GM19395 (cell line): ENCODE data around the gene CA6.
"Not testable (repeated sequence)": the region's sequence is repeated elsewhere in the genome, so short reads cannot be mapped to it uniquely, and the experiment has no call there.

Source experiments
- ATAC-seq: cut with Tn5 transposase; IDR thresholded peaks from one replicate; pipeline ENCODE4 v1.9.1; 2021; ENCODE audit warnings: mild to moderate bottlenecking, moderate library complexity; ENCODE audit not compliant: unreplicated experiment

The CA6 gene

DNA sequence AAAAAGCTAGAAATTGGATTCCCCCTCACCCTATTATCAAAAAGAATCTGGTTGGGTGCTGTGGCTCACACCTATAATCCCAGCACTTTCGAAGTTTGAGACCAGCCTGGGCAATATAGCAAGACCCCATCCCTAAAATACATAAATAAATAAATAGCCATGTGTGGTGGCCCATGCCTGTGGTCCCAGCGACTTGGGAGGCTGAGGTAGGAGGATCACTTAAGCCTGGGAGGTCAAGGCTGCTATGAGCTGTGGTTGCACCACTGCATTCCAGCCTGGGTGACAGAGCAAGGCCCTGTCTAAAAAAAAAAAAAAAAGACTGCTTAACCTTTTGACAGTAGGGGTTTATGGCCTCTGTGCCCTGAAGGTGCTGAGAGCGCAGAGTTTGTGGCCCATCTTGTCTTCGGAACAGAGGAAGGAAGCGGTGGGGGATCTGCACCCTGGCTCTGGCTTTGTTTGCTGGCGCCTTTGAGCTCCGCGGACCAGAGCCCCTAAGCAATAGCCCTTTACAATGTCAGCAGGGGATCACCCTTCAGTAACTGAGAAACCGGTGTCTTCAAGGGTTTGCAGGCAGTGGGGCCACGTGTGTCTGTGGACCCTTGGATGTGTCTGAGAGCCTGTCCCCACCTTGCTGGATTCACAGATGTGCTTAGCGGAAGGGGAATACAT is 58.5 kb downstream of the CA6 start:
- ATAC-seq = no peak

DNA sequence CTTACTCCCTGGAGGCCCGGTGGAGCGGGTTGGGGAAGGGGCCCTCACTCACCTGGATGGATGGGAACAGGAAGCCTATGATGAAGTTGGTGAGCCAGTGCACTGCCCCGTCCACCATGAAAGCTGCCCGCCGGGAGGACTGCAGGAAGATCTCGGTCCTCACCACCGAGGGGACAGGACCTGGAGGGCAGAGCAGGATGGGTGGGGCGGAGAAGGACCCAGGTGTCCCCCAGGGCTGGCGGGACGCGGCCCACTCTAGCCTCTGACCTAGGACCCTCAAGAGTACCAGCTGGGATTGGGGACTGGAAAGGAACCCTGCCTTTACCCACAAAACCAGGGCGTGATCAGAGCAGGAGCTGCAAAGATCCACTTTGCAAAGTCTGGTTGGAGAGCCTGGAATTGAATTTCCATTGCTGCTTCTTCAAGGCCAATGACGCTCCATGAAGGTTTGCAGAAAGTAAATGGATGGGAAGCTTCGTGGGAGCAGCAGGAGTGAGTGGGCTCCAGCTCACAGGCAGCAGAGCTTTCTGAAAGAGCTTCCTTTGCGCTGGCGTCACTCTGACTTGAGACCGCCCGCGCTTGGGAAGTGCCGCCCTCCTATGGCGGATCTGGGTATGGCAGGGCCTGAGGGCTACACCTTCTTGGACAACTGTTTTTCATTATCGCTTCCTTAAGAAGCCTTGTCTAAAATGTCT is 59.2 kb downstream of the CA6 start:
- ATAC-seq = no peak

DNA sequence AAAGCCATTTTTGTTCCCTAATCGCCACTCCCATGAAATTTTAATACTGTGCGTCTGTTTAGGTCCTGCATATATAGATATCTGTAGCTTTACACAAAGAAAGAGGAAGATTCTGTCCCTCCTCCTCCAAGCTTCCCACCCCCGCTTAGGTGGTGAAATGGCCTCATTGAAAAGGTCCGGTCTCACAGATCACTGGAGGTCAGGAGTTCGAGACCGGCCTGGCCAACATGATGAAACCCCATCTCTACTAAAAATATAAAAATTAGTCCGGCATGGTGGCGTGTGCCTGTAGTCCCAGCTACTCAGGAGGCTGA is 59.7 kb downstream of the CA6 start:
- ATAC-seq = no peak

DNA sequence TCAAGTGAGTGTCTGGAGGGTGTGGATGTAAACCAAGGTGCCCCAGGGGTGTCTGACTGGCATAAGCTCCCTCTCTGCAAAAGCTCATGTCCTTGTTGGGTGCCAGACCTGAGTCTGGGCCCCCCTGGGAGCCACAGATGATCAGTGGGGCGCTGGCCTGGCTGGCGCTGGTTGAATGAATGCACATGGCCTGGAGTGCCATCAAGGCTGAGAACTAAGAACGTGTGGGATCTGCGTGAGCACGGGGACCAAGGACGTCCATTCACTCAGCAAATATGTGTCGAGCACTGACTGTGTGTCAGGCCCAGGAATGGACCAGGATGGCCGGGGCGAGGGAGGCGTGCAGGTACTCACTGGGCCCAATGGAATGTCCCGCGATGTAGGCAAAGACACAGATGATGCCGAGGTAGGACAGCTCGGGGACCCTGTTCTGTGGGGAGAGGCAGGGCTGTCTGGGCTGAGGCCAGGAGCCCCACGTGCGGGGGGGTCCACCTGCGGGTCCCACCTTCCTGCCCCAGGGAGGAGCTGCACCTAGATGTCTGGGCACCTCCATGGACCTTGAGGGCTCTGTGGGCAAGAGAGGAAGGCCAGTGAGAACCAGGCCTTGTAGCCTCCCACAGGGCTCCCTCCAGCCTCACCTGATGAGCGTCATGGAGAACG is 61.4 kb downstream of the CA6 start:
- no peak for ATAC-seq

DNA sequence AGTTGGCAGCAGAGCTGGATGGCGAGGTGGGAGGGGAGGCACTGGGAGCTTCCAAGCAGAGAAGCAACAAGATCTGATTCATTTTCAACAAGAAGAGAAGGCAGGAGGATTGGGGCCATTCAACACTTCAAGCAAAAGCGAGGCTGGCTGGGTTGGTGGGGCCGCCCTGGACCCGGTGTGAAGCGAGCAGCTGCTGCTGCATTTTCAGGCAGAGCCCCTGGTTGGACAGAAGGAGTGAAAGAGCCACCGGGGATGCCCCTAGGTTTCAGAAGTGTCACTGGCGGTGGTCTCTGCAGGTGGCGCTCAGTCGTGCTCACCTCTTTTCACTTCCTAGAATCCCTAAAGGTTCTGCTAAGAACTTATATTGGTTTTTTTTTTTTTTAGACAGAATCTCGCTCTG is 62.6 kb downstream of the CA6 start:
- ATAC-seq = peak; percentile 56

DNA sequence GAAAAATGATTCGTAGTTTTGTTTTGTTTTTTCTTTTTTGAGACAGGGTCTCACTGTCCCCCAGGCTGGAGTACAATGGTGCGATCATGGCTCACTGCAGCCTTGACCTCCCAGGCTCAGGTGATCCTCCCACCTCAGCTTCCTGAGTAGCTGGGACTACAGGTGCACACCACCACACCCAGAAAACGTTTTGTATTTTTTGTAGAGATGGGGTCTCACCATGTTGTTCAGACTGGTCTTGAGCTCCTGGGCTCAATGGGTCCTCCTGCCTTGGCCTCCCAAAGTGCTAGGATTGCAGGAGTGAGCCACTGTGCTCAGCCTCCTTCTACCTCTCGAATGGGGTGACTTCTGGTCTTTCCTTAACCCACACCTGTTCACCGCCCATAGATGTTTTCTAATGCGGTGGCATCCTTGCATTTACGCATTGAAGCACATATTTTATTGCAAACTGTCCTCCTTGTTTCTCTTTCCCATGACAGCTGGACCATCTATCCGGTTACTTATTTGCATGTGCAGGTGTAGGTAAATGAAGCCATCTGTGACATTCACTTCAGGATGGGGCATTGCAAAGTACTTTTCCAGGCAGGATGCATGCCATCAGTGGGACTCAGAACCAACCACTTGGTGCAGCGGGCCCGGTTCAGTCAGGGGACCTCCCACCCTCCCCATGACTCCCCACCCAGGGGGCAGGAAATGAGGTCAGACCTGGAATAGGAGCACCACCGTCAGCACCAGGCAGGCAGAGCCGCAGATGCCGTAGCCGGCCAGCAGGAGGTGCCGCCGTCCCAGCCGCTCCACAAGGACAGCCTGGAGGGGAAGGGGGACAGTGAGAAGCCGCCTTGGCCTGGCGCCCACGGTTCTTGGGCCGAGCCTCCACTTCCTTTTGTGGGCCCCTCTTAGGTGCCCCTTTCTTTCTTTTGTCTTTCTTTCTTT is 64.0 kb downstream of the CA6 start:
- ATAC-seq = no peak

DNA sequence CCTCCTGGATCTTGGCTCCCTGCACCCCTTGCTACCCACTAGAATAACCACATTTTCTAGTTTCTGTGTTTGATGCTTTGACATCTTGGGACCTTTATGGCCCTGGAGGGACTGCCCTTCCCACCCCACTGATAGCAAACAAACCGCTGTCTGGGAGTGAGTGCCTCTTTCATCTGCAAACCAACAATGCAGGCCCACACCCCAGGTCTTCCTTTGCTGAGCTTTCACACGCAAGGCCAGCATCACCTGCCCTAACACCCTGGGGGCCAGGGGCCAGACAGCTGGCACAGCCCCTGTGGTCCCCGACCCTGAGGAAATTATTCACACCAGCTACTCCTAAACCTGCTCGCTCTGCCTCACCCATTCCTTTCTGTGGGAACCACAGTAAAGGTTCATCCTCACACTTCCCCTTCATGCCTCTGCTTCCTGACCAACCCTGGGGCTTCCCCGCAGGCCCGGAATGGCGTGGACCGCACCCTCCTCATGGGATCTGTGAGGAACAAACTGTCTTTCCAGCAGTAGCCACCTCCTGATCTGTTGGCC is 65.2 kb downstream of the CA6 start:
- no peak for ATAC-seq

DNA sequence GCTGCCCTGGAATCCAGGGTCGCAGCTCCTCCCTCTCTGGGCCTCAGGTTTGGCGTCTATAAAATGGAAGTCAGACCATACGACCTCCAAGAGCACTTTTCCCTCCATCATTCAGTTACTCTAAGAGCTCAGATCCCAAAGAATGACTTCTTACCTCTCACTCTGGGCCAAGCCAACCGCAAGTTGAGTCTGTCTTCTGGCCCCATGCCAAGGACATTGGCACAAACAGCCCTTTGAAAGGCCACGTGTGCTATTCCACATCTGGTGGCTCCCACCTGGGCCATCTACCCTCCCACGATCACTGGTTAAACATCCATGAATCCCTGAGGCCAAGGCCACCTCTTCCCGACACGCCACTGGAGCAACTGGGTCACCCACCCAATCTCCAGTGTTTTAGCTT is 68.2 kb downstream of the CA6 start:
- ATAC-seq = no peak

DNA sequence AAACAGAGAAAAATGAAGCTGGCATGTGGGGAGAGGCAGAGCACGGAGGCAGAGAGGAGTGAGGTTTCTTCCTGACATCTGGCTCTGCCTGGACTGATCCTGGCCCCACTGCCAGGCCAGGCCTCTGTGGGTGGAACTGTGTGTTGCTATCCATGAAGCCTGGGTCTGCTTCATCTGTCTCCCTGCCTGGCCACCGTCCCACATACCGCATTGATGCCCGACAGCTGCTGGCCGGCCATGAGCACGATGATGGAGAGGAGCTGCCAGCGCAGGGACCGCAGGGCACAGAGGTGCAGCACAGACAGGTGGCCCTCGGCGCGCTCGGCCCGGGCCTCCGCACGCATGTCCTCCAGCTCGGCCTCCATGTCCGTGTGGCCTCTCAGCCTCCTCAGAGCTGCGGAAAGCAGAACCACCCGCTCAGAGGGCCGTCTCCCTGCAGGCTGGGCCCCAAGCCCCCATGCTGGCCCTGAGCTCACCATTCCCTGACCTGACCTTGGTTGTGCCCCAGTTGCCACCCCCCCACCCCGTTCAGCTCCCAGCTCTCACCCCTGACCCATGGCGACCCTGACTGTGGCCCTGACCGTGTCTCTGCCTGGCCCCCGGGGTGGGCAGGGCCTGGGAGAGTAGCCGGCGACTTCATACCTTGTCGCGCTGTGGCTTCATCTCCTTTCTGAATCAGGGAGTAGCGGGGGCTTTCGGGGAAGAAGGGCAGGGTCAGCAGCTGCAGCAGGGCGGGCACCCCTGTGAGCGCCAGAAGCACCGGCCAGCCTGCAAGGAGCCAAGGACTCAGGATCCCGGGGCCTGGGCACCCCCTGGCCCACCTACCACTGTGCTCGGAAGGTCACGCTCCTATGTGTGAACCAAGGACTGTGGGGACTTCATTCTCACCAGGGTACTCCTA is 69.1 kb downstream of the CA6 start:
- ATAC-seq = no peak

DNA sequence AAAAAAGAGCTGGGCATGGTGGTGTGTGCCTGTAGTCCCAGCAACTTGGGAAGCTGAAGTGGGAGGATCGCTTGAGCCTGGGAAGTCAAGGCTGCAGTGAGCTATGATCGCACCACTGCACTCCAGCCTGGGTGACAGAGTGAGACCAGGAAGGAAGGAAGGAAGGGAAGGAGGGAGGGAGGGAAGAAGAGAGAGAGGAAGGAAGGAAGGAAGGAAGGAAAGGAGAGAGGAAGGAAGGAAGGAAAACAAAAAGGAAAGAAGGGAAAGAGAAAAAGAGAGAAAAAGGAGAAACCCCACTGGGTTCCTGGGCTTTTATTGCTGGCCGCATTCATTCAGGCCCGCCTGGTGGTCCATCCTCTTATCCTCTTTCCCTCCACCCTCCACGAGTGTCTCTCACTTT is 70.8 kb downstream of the CA6 start:
- ATAC-seq = no peak

DNA sequence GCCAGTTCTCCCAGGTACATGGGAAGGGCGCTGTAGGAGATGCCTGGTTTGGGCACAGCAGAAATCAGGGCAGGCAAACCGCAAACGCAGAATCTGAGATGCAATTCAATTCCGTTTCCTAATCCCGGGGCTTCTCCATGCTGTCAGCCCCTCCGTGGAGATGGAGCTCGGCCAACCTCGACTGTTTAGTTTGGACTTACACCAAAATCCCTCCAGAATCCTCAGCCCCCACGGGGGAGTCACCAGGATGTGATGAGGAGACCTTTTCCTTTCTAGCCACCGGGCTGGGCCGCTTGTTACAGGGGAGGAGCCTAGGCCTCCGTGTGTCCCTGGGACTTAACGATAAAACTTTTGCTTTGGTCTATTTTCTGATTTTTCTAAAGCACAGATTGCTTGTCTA is 72.7 kb downstream of the CA6 start:
- ATAC-seq = no peak

DNA sequence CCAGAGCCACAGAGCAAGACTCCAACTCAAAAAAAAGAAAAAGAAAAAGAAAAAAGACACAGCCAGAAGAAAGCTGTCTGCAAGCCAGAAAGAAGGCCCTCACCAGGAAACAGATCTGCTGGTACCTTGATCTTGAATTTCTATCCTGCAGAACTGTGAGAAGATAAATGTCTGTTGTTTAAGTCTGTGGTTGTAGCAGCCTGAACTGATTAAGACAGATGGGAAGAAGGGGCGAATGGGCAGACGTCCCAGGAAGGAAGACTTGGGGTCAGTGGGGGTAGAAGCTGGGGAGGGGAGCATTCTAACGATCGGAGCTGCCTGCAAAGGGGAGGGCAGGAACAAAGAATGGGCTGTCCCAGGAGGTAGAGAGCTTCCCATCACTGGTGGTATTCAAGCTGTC is 74.2 kb downstream of the CA6 start:
- ATAC-seq = no peak

DNA sequence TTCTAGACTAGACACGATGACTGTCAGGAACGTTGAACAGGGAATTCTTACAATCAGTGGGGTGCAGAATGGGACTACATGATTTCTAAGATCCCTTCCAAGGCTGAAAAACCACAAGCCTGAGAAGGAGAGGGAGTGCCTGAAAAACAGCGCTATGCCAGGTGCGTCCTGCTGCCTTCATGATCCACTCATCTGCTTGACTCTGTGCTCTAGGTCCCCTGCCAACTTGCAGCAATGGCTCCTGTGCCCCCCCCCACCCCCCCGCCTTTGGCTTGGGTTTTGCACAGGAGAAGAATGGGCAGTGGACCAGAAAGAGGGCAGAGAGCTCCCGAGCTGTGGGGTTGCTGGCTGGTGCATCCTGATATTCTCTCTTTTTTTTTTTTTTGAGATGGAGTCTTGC is 74.6 kb downstream of the CA6 start:
- ATAC-seq = no peak

DNA sequence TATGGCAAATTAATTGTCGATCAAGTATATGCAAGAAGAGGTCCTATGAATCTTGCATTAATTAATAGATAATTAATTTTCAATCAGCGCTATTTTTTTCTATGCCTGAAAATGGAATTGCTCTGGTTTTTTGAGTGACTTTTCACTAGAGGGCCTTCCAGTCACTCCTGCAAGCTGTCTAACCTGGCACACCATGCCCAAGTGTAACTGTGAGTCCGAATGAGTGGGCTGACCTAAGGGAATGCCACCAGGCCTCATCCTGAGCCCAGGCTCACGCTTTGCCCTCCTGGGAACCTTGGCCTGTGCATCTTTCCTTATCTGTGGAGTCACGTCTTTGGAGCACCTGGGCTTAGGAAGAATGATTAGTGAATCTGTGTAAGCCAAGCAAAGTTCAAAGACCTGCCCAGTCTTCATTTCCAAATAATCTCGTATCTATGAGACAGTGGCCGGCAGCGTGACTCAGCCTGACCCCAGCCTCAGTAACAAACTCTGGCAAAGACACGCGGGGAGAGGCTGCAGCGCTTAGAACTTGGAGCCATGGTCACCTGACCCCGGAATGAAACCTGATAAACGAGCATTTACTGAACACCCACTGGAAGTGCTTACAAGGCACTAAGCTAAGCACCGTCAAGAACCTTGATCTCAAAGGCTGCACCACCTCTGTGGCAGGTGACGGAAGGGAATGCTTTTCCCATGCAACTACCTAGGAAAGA is 76.5 kb downstream of the CA6 start:
- not testable (repeated sequence) for ATAC-seq

DNA sequence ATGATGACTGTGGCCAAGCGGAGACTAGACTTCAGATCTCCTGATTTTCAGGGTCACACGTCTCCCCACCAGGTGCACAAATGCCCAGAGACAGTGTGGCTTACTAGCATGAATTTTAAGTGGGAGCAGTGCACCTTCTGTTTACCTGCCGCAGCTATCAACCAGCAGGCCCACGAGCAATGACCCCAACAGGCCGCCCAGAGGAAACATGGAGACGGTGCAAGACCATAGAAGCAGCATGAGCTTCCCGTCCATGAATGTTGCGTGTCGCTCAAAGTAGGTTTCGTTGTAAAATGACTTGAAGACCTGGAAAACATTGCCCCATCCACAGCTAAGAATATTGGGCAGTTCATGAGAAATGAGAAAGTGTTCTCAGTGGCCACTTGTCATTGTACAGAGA is 77.1 kb downstream of the CA6 start:
- ATAC-seq = no peak
